H1 (cell line): ENCODE results near the gene OPA3. TPM values are rescaled to one million over a fixed set of nuclear protein-coding genes. Genes with fewer than 3 reads are reported as not detected.

Experiments
- E2F6 ChIP-seq: IDR thresholded peaks from 2 replicates; pipeline ENCODE4 v1.6.1; 2012; ENCODE audit warnings: inconsistent platforms
- HDAC6 ChIP-seq: IDR thresholded peaks from one replicate; pipeline ENCODE4 v1.7.1; 2012; ENCODE audit warnings: low read depth, mild to moderate bottlenecking, inconsistent platforms, low read length, moderate library complexity
- RAD21 ChIP-seq, 2 experiments: IDR thresholded peaks in 1 of 2; conservative IDR thresholded peaks in 1 of 2; 2 replicates each; pipeline ENCODE4 v1.6.1; 2011; ENCODE audit warnings: low read depth in 2 of 2, low read length in 2 of 2, improper control_type of control experiment in 1 of 2, inconsistent platforms in 1 of 2, mild to moderate bottlenecking in 1 of 2, moderate library complexity in 1 of 2
- RNF2 ChIP-seq: fragments of 200-900, 300-1000 bp; sonication (generic); IDR thresholded peaks from 2 replicates; pipeline ENCODE4 v1.7.1; 2016; ENCODE audit warnings: borderline replicate concordance, low read depth, mild to moderate bottlenecking, antibody characterized with exemption, low read length; ENCODE audit not compliant: poor library complexity, severe bottlenecking; ENCODE audit errors: missing control alignments
- SAP30 ChIP-seq: fragments of 300-600 bp; sonication (generic); IDR thresholded peaks from 2 replicates; pipeline ENCODE4 v1.7.1; 2012; ENCODE audit warnings: low read length, moderate library complexity, mild to moderate bottlenecking, inconsistent platforms; ENCODE audit not compliant: insufficient read depth, insufficient replicate concordance
- SP1 ChIP-seq: IDR thresholded peaks from 2 replicates; pipeline ENCODE4 v1.6.1; 2011; ENCODE audit warnings: low read depth, low read length
- SRF ChIP-seq: IDR thresholded peaks from 2 replicates; pipeline ENCODE4 v1.6.1; 2011; ENCODE audit warnings: mild to moderate bottlenecking, low read depth, low read length, moderate library complexity
- polyA plus RNA-seq, 7 experiments: library from polyadenylated mRNA; depleted of rRNA in 3 of 7; stranded (reverse) in 5 of 7; unstranded in 2 of 7; fragments of >200 nt in 5 of 7; fragments of 200-250 nt in 2 of 7; gene quantifications; 1 replicate in 5 of 7; 2 replicates in 1 of 7; 4 replicates in 1 of 7; pipeline versions ENCODE4 v1.2.1 to v1.2.3, GENCODE V29; 2011 to 2013; ENCODE audit warnings: missing spikeins in 2 of 7, mixed read lengths in 2 of 7
- total RNA-seq: library from RNA; stranded (reverse); fragmentation: NEBNext Ultra II Directional; extraction: Animal tissue kit (Norgen Biotek cat#: 25700); gene quantifications from 2 replicates; pipeline ENCODE4 v1.2.1, GENCODE V29; 2021

The OPA3 gene
- total and polyA plus RNA-seq, 2 of the 8 experiments (the other 6 are each of a cell fraction or from before 2014, with no cell fraction given): 12.5 to 14.5 TPM

GRCh38 chr19:45621976-45622503 is 37.4 kb upstream of the OPA3 start (continued):
- TF ChIP-seq SRF: no peak
- no peak for TF ChIP-seq HDAC6
- no peak for TF ChIP-seq RNF2
- TF ChIP-seq SP1: no peak
- TF ChIP-seq E2F6: no peak
- no peak for TF ChIP-seq SAP30
- TF ChIP-seq RAD21 (IDR thresholded peaks at IDR 0.05 in 1 of 2, conservative IDR thresholded peaks at IDR 0.05 in 1 of 2; ENCODE audit: low read depth in 2 of 2, low read length in 2 of 2): no peak
